ENCODE data around the gene DLX5. TPM values are rescaled to one million over a fixed set of nuclear protein-coding genes. Genes with fewer than 3 reads are reported as not detected.

DLX5 gene
- total and polyA plus RNA-seq, 9 of the 15 experiments (the other 6 are each of a cell fraction or from before 2014, with no cell fraction given), result not detected

GRCh38 chr7:96989241-96989858 is 35.3 kb downstream of the DLX5 start (continued):
- no peak for TF ChIP-seq RNF219 (CRISPR knock-in tag; IDR thresholded peaks at IDR 0.05)
- TF ChIP-seq SLC30A9 (CRISPR knock-in tag; IDR thresholded peaks at IDR 0.05), result no peak
- no peak for TF ChIP-seq KDM4B (IDR thresholded peaks at IDR 0.05; ENCODE audit: borderline replicate concordance in 2 of 2, low read depth in 1 of 2)
- TF ChIP-seq ZNF133 (CRISPR knock-in tag; IDR thresholded peaks at IDR 0.05), result no peak
- no peak for TF ChIP-seq STAG1 (CRISPR knock-in tag; IDR thresholded peaks at IDR 0.05; ENCODE audit: borderline replicate concordance)
- TF ChIP-seq CHD7 (IDR thresholded peaks at IDR 0.05; ENCODE audit: low read depth, low read length), result no peak

Measured in K562 (cell line).